Germinal center (tissue), 1 donor: ENCODE results near the gene MOGAT3.

Experiments used
- DNase-seq: peaks from one replicate; pipeline ENCODE4 v3.0.0; 2012; ENCODE audit warnings: mixed read lengths, low spot score

The MOGAT3 gene

GRCh38 chr7:101200862-101201599 is at the start of gene MOGAT3:
MOGAT3 (minus strand) TSS chr7:101201036; CDS start chr7:101200854, 182 bp downstream.
- no peak for DNase-seq

- DNase-seq: no peak
These were observed 49.5 kb upstream of the MOGAT3 start for GRCh38 chr7:101250324-101250723.

GRCh38 chr7:101248276-101248675 is 47.4 kb upstream of the MOGAT3 start:
- no peak for DNase-seq

GRCh38 chr7:101245147-101245668 is 44.4 kb upstream of the MOGAT3 start:
- DNase-seq: no peak

DNA sequence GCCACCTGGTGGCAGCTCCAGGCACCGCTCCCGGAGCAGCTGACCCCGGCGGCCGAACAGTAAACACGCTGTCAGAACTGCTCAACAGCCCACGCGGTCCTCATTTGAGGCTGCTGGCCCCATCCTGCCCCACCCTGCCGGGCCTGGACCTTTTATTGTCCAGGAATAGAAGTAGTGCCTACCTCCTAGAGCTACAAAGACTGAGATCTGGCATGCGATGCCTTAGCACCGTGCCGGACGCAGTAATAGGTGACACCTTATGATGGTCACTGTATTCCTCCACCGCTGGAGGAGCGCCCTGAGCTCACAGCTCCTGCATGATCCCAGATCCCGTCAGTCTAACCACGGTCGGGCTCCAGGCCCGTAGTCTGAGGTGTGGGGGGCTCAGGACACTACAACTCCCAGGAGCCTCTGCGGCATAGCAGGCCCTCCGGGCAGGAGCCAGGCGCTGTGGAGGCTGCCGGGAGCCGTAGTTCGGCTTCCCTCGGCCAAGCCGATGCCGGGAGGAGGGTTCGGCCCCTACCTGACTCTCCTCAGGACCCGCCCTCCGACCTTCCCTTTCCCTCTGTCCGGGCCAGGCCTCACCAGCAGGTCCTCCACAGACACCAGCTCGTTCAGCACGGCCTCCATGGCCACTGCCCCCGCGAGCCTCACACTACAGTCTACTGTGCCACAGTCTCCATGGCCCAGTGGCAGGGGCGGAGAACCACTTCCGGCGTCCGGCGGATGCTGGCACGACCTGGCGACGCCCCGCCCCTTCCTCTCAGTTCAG is 43.7 kb upstream of the MOGAT3 start, which contains the start of gene FIS1:
Gene FIS1, minus strand, starts transcription at position 707 of the 772 bp plus-strand sequence. Its CDS starts 77 bp downstream, at position 630.
- peak; percentile 92 for DNase-seq

- DNase-seq: no peak
These were observed 43.0 kb upstream of the MOGAT3 start for GRCh38 chr7:101243646-101244374.

DNA sequence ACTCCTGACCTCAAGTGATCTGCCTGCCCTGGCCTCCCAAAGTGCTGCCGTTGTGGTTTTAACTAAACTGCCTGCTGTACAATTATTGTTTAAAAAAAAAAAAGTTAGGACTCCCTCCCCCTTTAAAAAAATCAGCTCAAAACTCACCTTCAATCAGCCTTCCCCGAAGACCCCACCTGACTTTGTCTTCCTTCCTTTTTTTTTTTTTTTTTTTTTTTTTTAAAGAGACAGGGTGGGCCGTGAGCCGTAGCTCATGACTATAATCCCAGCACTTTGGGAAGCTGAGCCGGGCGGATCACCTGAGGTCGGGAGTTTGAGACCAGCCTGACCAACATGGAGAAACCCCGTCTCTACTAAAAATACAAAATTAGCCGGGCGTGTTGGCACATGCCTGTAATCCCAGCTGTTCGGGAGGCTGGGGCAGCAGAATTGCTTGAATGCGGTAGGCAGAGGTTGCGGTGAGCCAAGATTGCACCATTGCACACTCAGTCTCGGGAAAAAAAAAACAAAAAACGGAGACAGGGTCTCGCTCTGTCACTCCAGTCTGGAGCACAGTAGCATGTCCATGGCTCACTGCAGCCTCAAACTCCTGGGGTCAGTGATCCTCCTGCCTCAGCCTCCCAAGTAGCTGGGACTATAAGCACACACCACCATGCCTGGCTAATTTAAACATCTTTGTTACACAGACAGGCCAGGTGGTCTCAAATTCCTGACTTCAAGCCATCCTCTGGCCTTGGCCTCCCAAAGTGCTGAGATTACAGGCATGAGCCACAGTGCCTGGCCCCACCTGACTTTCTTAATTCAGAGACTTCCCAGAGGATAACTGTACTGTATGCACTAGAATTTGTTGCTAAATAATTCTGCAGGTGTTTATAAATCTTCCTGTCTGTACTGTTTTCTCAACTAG is 40.9 kb upstream of the MOGAT3 start:
- DNase-seq: no peak

DNA sequence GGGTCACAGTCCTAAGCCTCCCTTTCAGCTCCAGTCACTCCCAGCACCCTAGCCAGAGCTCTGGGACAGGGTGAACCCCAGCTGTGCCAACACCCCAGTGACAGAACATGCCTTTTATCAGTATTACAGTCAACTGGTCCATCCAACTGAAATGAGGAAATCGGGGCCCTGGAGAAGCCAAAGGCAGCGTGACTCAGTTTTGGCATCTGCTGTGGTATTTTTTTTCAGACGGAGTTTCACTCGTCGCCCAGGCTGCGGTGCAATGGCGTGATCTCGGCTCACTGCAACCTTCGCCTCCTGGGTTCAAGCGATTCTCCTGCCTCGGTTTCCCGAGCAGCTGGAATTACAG is 40.2 kb upstream of the MOGAT3 start:
- no peak for DNase-seq

- no peak for DNase-seq
These were observed 39.6 kb upstream of the MOGAT3 start for GRCh38 chr7:101240226-101241014.

- no peak for DNase-seq
These were observed 39.0 kb upstream of the MOGAT3 start for GRCh38 chr7:101239951-101240220.

DNA sequence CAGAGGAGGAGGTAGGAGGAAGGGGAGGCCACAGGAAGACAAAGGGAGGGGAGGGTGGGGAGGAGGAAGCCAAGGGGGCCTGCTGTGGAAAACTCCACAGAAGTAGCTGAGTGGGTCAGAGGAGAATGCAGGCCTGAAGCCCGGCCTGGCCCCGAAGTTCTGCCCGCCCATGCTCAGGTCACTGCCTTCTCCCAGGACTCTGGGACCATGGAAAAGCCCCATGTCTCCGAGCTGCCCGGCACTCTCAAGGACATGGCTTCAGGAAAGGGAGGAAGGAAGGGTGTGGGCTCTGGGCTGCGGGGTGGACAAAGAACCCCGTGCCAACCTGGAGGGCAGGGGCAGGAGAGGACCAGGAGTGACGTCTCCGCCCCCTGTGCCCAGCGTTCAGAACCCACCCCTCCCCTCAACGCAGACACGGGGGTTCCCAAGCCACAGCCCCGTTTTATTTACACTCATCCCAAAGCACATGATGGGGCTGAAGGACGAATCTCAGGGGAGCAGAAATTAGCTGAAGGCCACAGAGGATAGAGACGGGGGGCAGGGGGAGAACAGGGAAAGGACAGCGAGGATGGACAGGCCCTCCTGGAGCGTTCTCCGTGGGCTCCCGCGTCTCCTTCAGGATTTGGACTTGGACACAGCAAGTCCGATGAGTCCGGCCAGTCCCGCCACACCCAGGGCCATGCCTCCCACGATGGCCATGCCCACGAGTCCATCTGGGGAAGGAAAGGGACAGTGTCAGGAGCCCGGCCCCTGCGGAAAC is 38.5 kb upstream of the MOGAT3 start:
- no peak for DNase-seq

GRCh38 chr7:101238226-101239182 is 37.7 kb upstream of the MOGAT3 start:
- no peak for DNase-seq

DNA sequence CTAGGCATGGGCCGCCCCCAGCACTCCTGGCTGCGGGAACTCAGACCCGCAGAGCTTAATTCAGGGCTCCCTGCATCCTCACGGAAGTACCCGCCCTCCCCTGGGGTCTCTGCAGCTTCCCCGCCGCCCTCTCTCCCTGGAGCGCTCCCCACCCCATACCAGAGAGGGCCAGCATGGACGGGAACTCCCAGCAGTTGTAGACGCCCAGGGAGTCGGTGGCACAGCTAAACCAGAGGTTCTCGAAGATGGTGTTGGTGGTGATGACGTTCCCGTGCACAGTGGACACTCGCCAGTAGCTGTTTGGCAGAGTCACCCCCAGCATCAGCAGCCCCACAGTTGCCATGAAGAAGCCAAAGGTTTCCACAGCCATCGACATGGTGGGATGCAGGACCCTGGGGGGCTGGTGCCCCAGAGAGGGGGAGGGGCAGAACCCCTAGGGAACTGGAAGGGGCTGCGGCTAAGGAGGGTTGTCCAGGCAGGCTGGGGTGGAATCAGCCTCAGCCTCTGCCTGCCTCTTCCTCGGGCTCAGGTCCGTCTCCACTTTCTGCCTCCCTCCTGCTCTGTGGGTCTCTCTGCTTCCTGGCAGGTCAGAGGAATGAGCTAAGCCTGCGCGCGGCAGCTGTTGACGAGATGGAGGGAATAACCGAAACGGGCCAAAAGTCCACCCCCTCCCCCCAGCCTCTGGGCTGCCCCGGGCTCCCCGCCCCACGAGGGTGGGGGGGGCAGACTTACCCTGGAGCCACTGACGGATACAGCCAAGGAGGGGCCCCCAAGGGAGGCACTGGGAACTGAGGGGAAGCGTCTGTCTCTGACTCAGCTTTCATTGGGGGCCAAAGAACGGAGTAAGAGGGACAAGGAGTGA is 36.6 kb upstream of the MOGAT3 start, which contains the start of gene CLDN15:
Gene CLDN15, minus strand, starts transcription at position 597 of the 862 bp plus-strand sequence. Its CDS starts 221 bp downstream, at position 376.
- DNase-seq: no peak

DNA sequence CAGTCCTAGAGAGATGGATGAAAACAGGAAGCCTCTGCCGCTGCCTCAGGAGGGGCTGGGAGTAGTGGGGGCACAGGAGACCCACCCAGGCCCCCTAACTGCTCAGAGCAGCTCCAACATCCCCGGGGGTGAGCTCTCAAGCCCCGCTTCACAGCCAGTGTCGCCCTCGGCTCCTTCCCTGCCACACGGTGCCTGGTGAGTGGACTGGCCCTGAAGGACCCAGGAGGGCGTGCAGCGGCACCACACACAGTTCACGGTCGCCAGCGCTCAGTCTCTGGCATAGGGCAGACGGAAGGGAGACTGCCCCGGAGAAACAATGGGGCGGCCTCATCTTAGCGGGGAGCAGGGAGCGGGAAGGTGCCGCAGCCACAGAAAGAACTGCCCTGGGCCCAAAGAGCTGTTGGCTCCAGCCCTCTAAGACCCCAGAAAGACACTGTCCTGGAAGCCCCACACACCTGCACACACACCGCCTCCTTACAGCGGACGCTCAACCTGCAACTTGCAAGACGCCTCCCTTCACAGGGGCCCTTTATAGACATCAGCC is 35.5 kb upstream of the MOGAT3 start:
- DNase-seq: no peak

GRCh38 chr7:101235522-101235921 is 34.7 kb upstream of the MOGAT3 start:
- no peak for DNase-seq

DNA sequence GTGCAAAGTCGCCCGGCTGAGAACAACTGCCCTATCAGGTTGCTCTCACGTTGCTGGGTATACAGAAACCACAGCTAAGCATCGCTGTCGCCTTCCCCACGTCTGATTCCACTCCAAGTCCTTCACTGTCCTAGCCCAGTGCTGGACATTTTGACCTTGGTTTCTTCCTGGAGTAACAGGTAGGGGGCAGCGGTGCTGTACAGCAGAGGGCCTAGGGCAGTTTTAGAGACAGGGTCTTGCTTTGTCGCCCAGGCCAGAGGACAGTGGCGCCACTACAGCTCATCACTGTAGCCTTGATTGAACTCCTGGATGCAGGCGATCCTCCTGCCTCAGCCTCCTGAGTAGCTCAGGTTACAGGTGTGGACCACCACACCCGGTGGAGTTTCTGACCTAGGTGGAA is 34.2 kb upstream of the MOGAT3 start:
- DNase-seq: no peak

DNA sequence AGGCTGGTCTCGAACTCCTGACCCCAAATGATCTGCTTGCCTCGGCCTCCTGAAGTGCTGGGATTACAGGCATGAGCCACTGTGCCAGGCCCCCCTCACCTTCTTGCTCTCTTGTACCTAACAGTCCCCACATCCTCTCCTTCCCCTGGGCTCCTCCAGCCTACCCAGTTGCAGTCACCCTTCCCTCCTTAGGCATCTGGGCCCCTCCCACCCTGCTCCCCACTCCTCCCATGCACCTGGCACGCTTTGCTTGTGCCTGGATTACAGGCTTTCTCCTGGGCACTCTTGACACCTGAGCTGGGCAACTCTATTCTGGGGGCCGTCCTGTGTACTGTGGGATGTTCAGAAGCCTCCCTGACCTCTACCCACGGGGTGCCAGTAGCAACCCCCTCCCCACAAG is 33.8 kb upstream of the MOGAT3 start:
- DNase-seq: no peak
